ENCODE data around the gene C2orf68. TPM values are rescaled to one million over a fixed set of nuclear protein-coding genes. Genes with fewer than 3 reads are reported as not detected.
A peak's percentile ranks its signal among the peaks of the same experiment; 100 is the strongest.

The C2orf68 gene
- total and polyA plus RNA-seq, 2 of the 13 experiments (the other 11 are each of a cell fraction or from before 2014, with no cell fraction given), result 47.1 to 77.4 TPM

- TF ChIP-seq TFE3 (CRISPR knock-in tag; IDR thresholded peaks at IDR 0.05) (no peak), KAT2B (IDR thresholded peaks at IDR 0.05; ENCODE audit: borderline replicate concordance, low read depth, low read length) (no peak), SAP130 (CRISPR knock-in tag; IDR thresholded peaks at IDR 0.05; ENCODE audit: low read depth) (peak; percentile 53; the same call in 1 of the 2 replicates), ZNF414 (CRISPR knock-in tag; IDR thresholded peaks at IDR 0.05) (peak; percentile 36; the same call in 1 of the 2 replicates), ZNF782 (CRISPR knock-in tag; IDR thresholded peaks at IDR 0.05; ENCODE audit: borderline replicate concordance) (no peak), SIX4 (CRISPR knock-in tag; IDR thresholded peaks at IDR 0.05) (no peak), MAX (IDR thresholded peaks at IDR 0.05) (peak; percentile 73; the same call in 1 of the 2 replicates), LRRFIP1 (CRISPR knock-in tag; conservative IDR thresholded peaks at IDR 0.05) (no peak), ZNF574 (CRISPR knock-in tag; IDR thresholded peaks at IDR 0.05) (no peak), POGK (CRISPR knock-in tag; conservative IDR thresholded peaks at IDR 0.05) (no peak), BRD4 (CRISPR knock-in tag; IDR thresholded peaks at IDR 0.05) (no peak), FOXJ3 (CRISPR knock-in tag; IDR thresholded peaks at IDR 0.05; ENCODE audit: borderline replicate concordance) (no peak), NR2C2 (CRISPR knock-in tag; IDR thresholded peaks at IDR 0.05; ENCODE audit: borderline replicate concordance) (0 out of 2 replicates have a peak, but pooled peaks have one; percentile 41), MLXIP (CRISPR knock-in tag; IDR thresholded peaks at IDR 0.05; ENCODE audit: borderline replicate concordance) (no peak)
Observed at GRCh38 chr2:85578243-85579180, 33.4 kb downstream of the C2orf68 start (continued).
